Keratinocyte (primary cell): ENCODE results near the gene DPF3. TPM values are rescaled to one million over a fixed set of nuclear protein-coding genes. Genes with fewer than 3 reads are reported as not detected.
A peak's percentile ranks its signal among the peaks of the same experiment; 100 is the strongest.

Source experiments
- DNase-seq: peaks from one replicate; pipeline ENCODE4 v3.0.0-alpha.2; 2011; ENCODE audit warnings: low read depth, missing footprints, low spot score
- FAIRE-seq: peaks from 2 replicates; lab custom pipeline; 2011; peaks lifted over from hg19 to GRCh38; lab: Jason Lieb, UNC
- H2AFZ ChIP-seq: 2 replicates; pipeline ENCODE4 v1.6.0; 2012; ENCODE audit warnings: low read length, control low read depth, inconsistent platforms; ENCODE audit not compliant: control insufficient read depth
- H3K27ac ChIP-seq: 2 replicates; pipeline ENCODE4 v1.5.1; 2011; ENCODE audit warnings: low read length; ENCODE audit not compliant: control insufficient read depth, insufficient read depth
- H3K27me3 ChIP-seq: 3 replicates; pipeline ENCODE4 v1.6.0; 2011; ENCODE audit warnings: low read length; ENCODE audit not compliant: control insufficient read depth, insufficient read depth; ENCODE audit errors: extremely low read depth
- H3K36me3 ChIP-seq, 2 experiments: 2 replicates in 1 of 2; 3 replicates in 1 of 2; pipeline ENCODE4 v1.5.1; 2011; ENCODE audit warnings: low read length in 2 of 2, mild to moderate bottlenecking in 1 of 2; ENCODE audit not compliant: control insufficient read depth in 2 of 2, insufficient read depth in 2 of 2; ENCODE audit errors: extremely low read depth in 1 of 2
- H3K4me1 ChIP-seq: 3 replicates; pipeline ENCODE4 v1.5.1; 2011; ENCODE audit warnings: low read length; ENCODE audit not compliant: control insufficient read depth, insufficient read depth; ENCODE audit errors: extremely low read depth
- H3K4me2 ChIP-seq: 3 replicates; pipeline ENCODE4 v1.6.0; 2011; ENCODE audit warnings: low read depth, low read length; ENCODE audit not compliant: control insufficient read depth, insufficient read depth; ENCODE audit errors: extremely low read depth
- H3K4me3 ChIP-seq, 3 experiments: fragments of 200-600 bp in 1 of 3; sonication (generic) in 1 of 3; 2 replicates in 2 of 3; 3 replicates in 1 of 3; pipeline ENCODE4 v1.5.1; 2011 to 2016; ENCODE audit warnings: low read length in 3 of 3, mild to moderate bottlenecking in 3 of 3, control low read depth in 2 of 3, inconsistent platforms in 1 of 3, low read depth in 1 of 3, mixed read lengths in 1 of 3, mixed run types in 1 of 3, moderate library complexity in 1 of 3; ENCODE audit not compliant: control insufficient read depth in 2 of 3, insufficient read depth in 2 of 3; ENCODE audit errors: extremely low read depth in 1 of 3
- H3K79me2 ChIP-seq: 2 replicates; pipeline ENCODE4 v1.6.0; 2012; ENCODE audit warnings: low read length; ENCODE audit not compliant: control insufficient read depth, insufficient read depth
- H3K9ac ChIP-seq: 3 replicates; pipeline ENCODE4 v1.6.0; 2011; ENCODE audit warnings: low read length; ENCODE audit not compliant: control insufficient read depth, insufficient read depth; ENCODE audit errors: extremely low read depth
- H3K9me1 ChIP-seq: 3 replicates; pipeline ENCODE4 v1.6.0; 2011; ENCODE audit warnings: low read length; ENCODE audit not compliant: control insufficient read depth, insufficient read depth; ENCODE audit errors: extremely low read depth
- H3K9me3 ChIP-seq: 2 replicates; pipeline ENCODE4 v1.5.1; 2012; ENCODE audit warnings: low read depth, low read length; ENCODE audit not compliant: control insufficient read depth
- H4K20me1 ChIP-seq: 3 replicates; pipeline ENCODE4 v1.6.0; 2011; ENCODE audit warnings: low read length; ENCODE audit not compliant: control insufficient read depth, insufficient read depth; ENCODE audit errors: extremely low read depth
- EZH2 ChIP-seq: IDR thresholded peaks from one replicate; pipeline ENCODE4 v1.6.1; 2012; ENCODE audit warnings: inconsistent platforms, mild to moderate bottlenecking, low read length, moderate library complexity
- dilution Hi-C: fragments of 300-500 bp; cut with MboI; formaldehyde crosslinking; loops from one replicate; pipeline ENCODE4 v1.7.0; 2020; ENCODE audit warnings: low sequenced_read_pairs; ENCODE audit not compliant: extremely low pct_ligation_motif_present
- polyA plus RNA-seq, 5 experiments: library from polyadenylated mRNA; depleted of rRNA in 3 of 5; stranded (reverse) in 3 of 5; stranded (forward) in 1 of 5; unstranded in 1 of 5; fragments of >200 nt; gene quantifications; 1 replicate in 1 of 5; 2 replicates in 3 of 5; 3 replicates in 1 of 5; pipeline versions ENCODE4 v1.2.1 to v1.2.3, GENCODE V29; 2011 to 2012; ENCODE audit warnings: missing spikeins in 2 of 5, low read depth in 1 of 5, low replicate concordance in 1 of 5
- TF ChIP-seq, protein P1 (sequence below), 3 experiments: IDR thresholded peaks in 1 of 3; conservative IDR thresholded peaks in 1 of 3; optimal IDR thresholded peaks in 1 of 3; 2 replicates in 2 of 3; 3 replicates in 1 of 3; pipeline versions ENCODE3 to v1.5.1; 2011; ENCODE audit warnings: low read length in 3 of 3, mild to moderate bottlenecking in 3 of 3, moderate library complexity in 2 of 3, control low read depth in 1 of 3, inconsistent platforms in 1 of 3; ENCODE audit not compliant: insufficient read depth in 2 of 3; ENCODE audit errors: extremely low read depth in 1 of 3

Gene DPF3
- polyA plus RNA-seq, 1 donor (not counting 4 experiments of a cell fraction or from before 2014, with no cell fraction given) = 1.1 TPM

GRCh38 chr14:72644758-72645489, 249.0 kb downstream of the DPF3 start:
- dilution Hi-C loops = no loop called here
- H3K4me1 ChIP-seq = peaks cover 18% of the 10 kb centered on the region
- H3K9ac ChIP-seq = no peak overlapping the region
- H3K27me3 ChIP-seq = no peaks in the 10 kb centered on the region
- FAIRE-seq (no peak), DNase-seq (no peak)
- H3K27ac ChIP-seq = no peak overlapping the region
- H3K4me3 ChIP-seq = no peak overlapping the region
- no peaks in the 10 kb centered on the region for H3K9me1 ChIP-seq
- no peaks in the 10 kb centered on the region for H3K79me2 ChIP-seq
- no peak overlapping the region for H3K4me2 ChIP-seq
- peaks cover 4% of the 10 kb centered on the region for H3K9me3 ChIP-seq
- H4K20me1 ChIP-seq = no peaks in the 10 kb centered on the region
- no peak overlapping the region for H2AFZ ChIP-seq
- no peak for TF ChIP-seq EZH2
- TF ChIP-seq, protein P1, sequence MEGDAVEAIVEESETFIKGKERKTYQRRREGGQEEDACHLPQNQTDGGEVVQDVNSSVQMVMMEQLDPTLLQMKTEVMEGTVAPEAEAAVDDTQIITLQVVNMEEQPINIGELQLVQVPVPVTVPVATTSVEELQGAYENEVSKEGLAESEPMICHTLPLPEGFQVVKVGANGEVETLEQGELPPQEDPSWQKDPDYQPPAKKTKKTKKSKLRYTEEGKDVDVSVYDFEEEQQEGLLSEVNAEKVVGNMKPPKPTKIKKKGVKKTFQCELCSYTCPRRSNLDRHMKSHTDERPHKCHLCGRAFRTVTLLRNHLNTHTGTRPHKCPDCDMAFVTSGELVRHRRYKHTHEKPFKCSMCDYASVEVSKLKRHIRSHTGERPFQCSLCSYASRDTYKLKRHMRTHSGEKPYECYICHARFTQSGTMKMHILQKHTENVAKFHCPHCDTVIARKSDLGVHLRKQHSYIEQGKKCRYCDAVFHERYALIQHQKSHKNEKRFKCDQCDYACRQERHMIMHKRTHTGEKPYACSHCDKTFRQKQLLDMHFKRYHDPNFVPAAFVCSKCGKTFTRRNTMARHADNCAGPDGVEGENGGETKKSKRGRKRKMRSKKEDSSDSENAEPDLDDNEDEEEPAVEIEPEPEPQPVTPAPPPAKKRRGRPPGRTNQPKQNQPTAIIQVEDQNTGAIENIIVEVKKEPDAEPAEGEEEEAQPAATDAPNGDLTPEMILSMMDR (optimal IDR thresholded peaks at IDR 0.05 in 1 of 3, IDR thresholded peaks at IDR 0.05 in 1 of 3, conservative IDR thresholded peaks at IDR 0.05 in 1 of 3; ENCODE audit: extremely low read depth in 1 of 3, insufficient read depth in 2 of 3, low read length in 3 of 3) = peak in 1 of 3 experiments; percentile 25
- no peaks in the 10 kb centered on the region for H3K36me3 ChIP-seq

DNA sequence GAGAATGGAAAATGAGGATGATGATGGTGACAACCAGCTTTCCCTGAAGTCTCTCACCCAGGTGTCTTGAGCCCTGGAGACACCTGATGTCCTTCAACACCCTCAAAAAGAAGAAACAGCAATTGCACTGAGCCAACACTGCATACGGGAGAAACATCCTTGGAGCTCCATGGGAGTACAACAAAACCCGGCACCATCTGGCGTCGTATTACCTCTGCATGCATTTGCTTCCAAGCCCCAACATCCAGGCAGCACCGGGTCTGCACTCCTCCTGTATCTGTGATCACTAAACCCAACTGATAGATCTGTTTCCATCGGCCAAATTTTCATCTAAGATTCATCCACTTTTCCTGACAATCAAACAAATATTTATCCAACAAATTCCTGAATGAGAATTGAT, 249.9 kb downstream of the DPF3 start:
- Histone ChIP-seq H3K36me3 (no peaks in the 10 kb centered on the region), H3K4me1 (peaks cover 18% of the 10 kb centered on the region), H3K9me1 (no peaks in the 10 kb centered on the region), H3K9me3 (peaks cover 7% of the 10 kb centered on the region), H3K4me3 (no peak overlapping the region), H3K4me2 (no peak overlapping the region), H2AFZ (no peak overlapping the region), H3K27ac (peak overlapping the region; percentile 76), H3K27me3 (no peaks in the 10 kb centered on the region), H4K20me1 (no peaks in the 10 kb centered on the region), H3K79me2 (no peaks in the 10 kb centered on the region), H3K9ac (no peak overlapping the region)
- TF ChIP-seq, protein P1 (optimal IDR thresholded peaks at IDR 0.05 in 1 of 3, IDR thresholded peaks at IDR 0.05 in 1 of 3, conservative IDR thresholded peaks at IDR 0.05 in 1 of 3; ENCODE audit: extremely low read depth in 1 of 3, insufficient read depth in 2 of 3, low read length in 3 of 3) = no peak
- no peak for TF ChIP-seq EZH2
- dilution Hi-C loops = no loop called here
- no peak for FAIRE-seq
- DNase-seq = no peak
